Stimulated activated CD8-positive, alpha-beta memory T cell treated with anti-CD3 and anti-CD28 coated beads, Interleukin-7, amount 100 ng/mL, for 1 hour (primary cell): ENCODE results near the gene CALR.
"Not testable (repeated sequence)": the region's sequence is repeated elsewhere in the genome, so short reads cannot be mapped to it uniquely, and the experiment has no call there.

Experiments
- DNase-seq, 2 donors: peaks; one replicate each; pipeline ENCODE4 v3.0.0-alpha.2; 2020; ENCODE audit warnings: low read depth in 2 of 2

Gene CALR

GRCh38 chr19:12952488-12953137 is 14.2 kb downstream of the CALR start:
- no peak for DNase-seq

- no peak for DNase-seq
Measured at GRCh38 chr19:12953138-12953798, 14.9 kb downstream of the CALR start.

GRCh38 chr19:12953799-12954611 is 15.6 kb downstream of the CALR start:
- no peak for DNase-seq

- DNase-seq = no peak
Measured at GRCh38 chr19:12954612-12954962, 16.2 kb downstream of the CALR start.

GRCh38 chr19:12955575-12955974 is 17.2 kb downstream of the CALR start:
- not testable (repeated sequence) for DNase-seq

- no peak for DNase-seq
Measured at GRCh38 chr19:12955996-12956395, 17.6 kb downstream of the CALR start.

- DNase-seq = peak; percentile 62
Measured at GRCh38 chr19:12956446-12957388, 18.3 kb downstream of the CALR start, which contains the start of gene GADD45GIP1. Gene GADD45GIP1 (minus strand): TSS chr19:12957223. CDS start chr19:12957212, 11 bp downstream.

GRCh38 chr19:12957389-12957952 is 19.1 kb downstream of the CALR start:
- not testable (repeated sequence) for DNase-seq

GRCh38 chr19:12959481-12959880 is 21.1 kb downstream of the CALR start:
- no peak for DNase-seq

- peak; percentile 56 to 63 for DNase-seq
Measured at GRCh38 chr19:12965017-12965811, 26.8 kb downstream of the CALR start.

- no peak for DNase-seq
Measured at GRCh38 chr19:12965812-12966135, 27.4 kb downstream of the CALR start.

- no peak for DNase-seq
Measured at GRCh38 chr19:12967907-12968306, 29.5 kb downstream of the CALR start.

- DNase-seq = no peak
Measured at GRCh38 chr19:12969292-12969988, 31.0 kb downstream of the CALR start, which contains the start of gene DAND5. Gene DAND5 (plus strand): TSS chr19:12969576. CDS start chr19:12969661, 85 bp downstream.

- DNase-seq = no peak
Measured at GRCh38 chr19:12970070-12970820, 31.8 kb downstream of the CALR start.

- DNase-seq = no peak
Measured at GRCh38 chr19:12973236-12973635, 34.8 kb downstream of the CALR start.

GRCh38 chr19:12974301-12975220 is 36.2 kb downstream of the CALR start:
- no peak for DNase-seq

- no peak for DNase-seq
Measured at GRCh38 chr19:12975221-12975741, 36.9 kb downstream of the CALR start.

GRCh38 chr19:12976109-12976508 is 37.7 kb downstream of the CALR start:
- not testable (repeated sequence) for DNase-seq
